WTC11 (cell line): ENCODE results near the gene CYSRT1. TPM values are rescaled to one million over a fixed set of nuclear protein-coding genes. Genes with fewer than 3 reads are reported as not detected.

ENCODE experiments used
- ATAC-seq: fragments of 200-7000 bp; cut with Tn5 transposase; 2 replicates; pipeline ENCODE4 v1.10.0; 2021; ENCODE audit warnings: mild to moderate bottlenecking, moderate library complexity
- CTCF ChIA-PET: fragments of 300-600 bp; sonication (Branson Sonifier 250); formaldehyde crosslinking; loops from one replicate; lab custom pipeline; 2021; ENCODE audit warnings: antibody characterized with exemption; lab: Charles Lee
- POLR2A ChIA-PET: fragments of 350-600 bp; sonication (Branson Sonifier 250); formaldehyde crosslinking; loops from one replicate; lab custom pipeline; 2021; ENCODE audit warnings: antibody characterized with exemption; lab: Charles Lee
- DNase-seq: peaks from one replicate; pipeline ENCODE4 v3.0.0; 2021; ENCODE audit warnings: low spot score
- H3K27ac Mint-ChIP-seq: 2 replicates; pipeline ENCODE4 v1.8.0; 2021; ENCODE audit warnings: mixed read lengths
- H3K27me3 Mint-ChIP-seq: 2 replicates; pipeline ENCODE4 v1.8.0; 2021; ENCODE audit warnings: low read depth, mild to moderate bottlenecking, moderate library complexity, mixed read lengths
- H3K36me3 Mint-ChIP-seq: 2 replicates; pipeline ENCODE4 v1.8.0; 2021; ENCODE audit warnings: mixed read lengths
- H3K4me1 Mint-ChIP-seq: 2 replicates; pipeline ENCODE4 v1.8.0; 2022; ENCODE audit warnings: mixed read lengths
- H3K4me3 Mint-ChIP-seq: 2 replicates; pipeline ENCODE4 v1.8.0; 2021; ENCODE audit warnings: mild to moderate bottlenecking, moderate library complexity, mixed read lengths
- H3K9me3 Mint-ChIP-seq: 2 replicates; pipeline ENCODE4 v1.8.0; 2021; ENCODE audit warnings: mixed read lengths
- ATF1 ChIP-seq: sonication (generic); formaldehyde crosslinking; IDR thresholded peaks from 2 replicates; pipeline ENCODE4 v1.8.1; 2023; ENCODE audit warnings: mild to moderate bottlenecking, moderate library complexity, missing genetic modification reagents
- ETV6 ChIP-seq: sonication (generic); formaldehyde crosslinking; IDR thresholded peaks from 2 replicates; pipeline ENCODE4 v1.8.1; 2022; ENCODE audit warnings: mild to moderate bottlenecking, missing genetic modification reagents
- FOXJ3 ChIP-seq: sonication (generic); formaldehyde crosslinking; IDR thresholded peaks from 2 replicates; pipeline ENCODE4 v1.9.0; 2021; ENCODE audit warnings: missing genetic modification reagents, mild to moderate bottlenecking, borderline replicate concordance
- GABPB1 ChIP-seq: sonication (generic); formaldehyde crosslinking; IDR thresholded peaks from 2 replicates; pipeline ENCODE4 v1.8.1; 2023; ENCODE audit warnings: mild to moderate bottlenecking, missing genetic modification reagents
- IRF2 ChIP-seq: sonication (generic); formaldehyde crosslinking; IDR thresholded peaks from 2 replicates; pipeline ENCODE4 v1.8.0; 2022; ENCODE audit warnings: low read depth, missing genetic modification reagents, borderline replicate concordance
- JAZF1 ChIP-seq: fragments of 250-450 bp; sonication (Bioruptor Pico); IDR thresholded peaks from 2 replicates; pipeline ENCODE4 v1.9.0; 2021; ENCODE audit warnings: moderate library complexity, mild to moderate bottlenecking, inconsistent platforms
- MXD4 ChIP-seq: fragments of 250-450 bp; sonication (Bioruptor Pico); IDR thresholded peaks from 2 replicates; pipeline ENCODE4 v1.8.0; 2021; ENCODE audit warnings: mild to moderate bottlenecking, moderate library complexity, borderline replicate concordance
- NFE2L1 ChIP-seq: sonication (generic); formaldehyde crosslinking; IDR thresholded peaks from 2 replicates; pipeline ENCODE4 v1.8.1; 2023; ENCODE audit warnings: missing genetic modification reagents
- ZNF121 ChIP-seq: sonication (generic); formaldehyde crosslinking; IDR thresholded peaks from 2 replicates; pipeline ENCODE4 v1.8.0; 2023; ENCODE audit warnings: missing genetic modification reagents
- ZNF138 ChIP-seq: sonication (generic); formaldehyde crosslinking; conservative IDR thresholded peaks from 2 replicates; pipeline ENCODE4 v1.8.1; 2022; ENCODE audit warnings: mild to moderate bottlenecking, moderate library complexity, missing genetic modification reagents
- ZNF263 ChIP-seq: sonication (generic); formaldehyde crosslinking; IDR thresholded peaks from 2 replicates; pipeline ENCODE4 v1.8.1; 2022; ENCODE audit warnings: low read depth, mild to moderate bottlenecking, moderate library complexity, missing genetic modification reagents
- ZNF317 ChIP-seq: sonication (generic); formaldehyde crosslinking; IDR thresholded peaks from 2 replicates; pipeline ENCODE4 v1.8.1; 2023; ENCODE audit warnings: low read depth, mild to moderate bottlenecking, moderate library complexity, missing genetic modification reagents, borderline replicate concordance
- total RNA-seq: library from RNA; stranded (reverse); gene quantifications from 3 replicates; pipeline ENCODE4 v1.2.3, GENCODE V29; 2021
- TF ChIP-seq, protein P1 (sequence below): fragments of 250-450 bp; sonication (Bioruptor Pico); IDR thresholded peaks from 2 replicates; pipeline ENCODE4 v1.8.0; 2021; ENCODE audit warnings: mild to moderate bottlenecking
- TF ChIP-seq, protein P2 (sequence below): fragments of 250-450 bp; sonication (Bioruptor Pico); IDR thresholded peaks from 2 replicates; pipeline ENCODE4 v1.9.0; 2021; ENCODE audit warnings: mild to moderate bottlenecking
- TF ChIP-seq, protein P3 (sequence below): sonication (generic); formaldehyde crosslinking; IDR thresholded peaks from 2 replicates; pipeline ENCODE4 v1.8.1; 2023; ENCODE audit warnings: mild to moderate bottlenecking, missing genetic modification reagents, borderline replicate concordance
- TF ChIP-seq, protein P4 (sequence below): sonication (generic); formaldehyde crosslinking; IDR thresholded peaks from 2 replicates; pipeline ENCODE4 v1.8.1; 2022; ENCODE audit warnings: low read depth, mild to moderate bottlenecking, moderate library complexity, missing genetic modification reagents, borderline replicate concordance
- TF ChIP-seq, protein P5 (sequence below): sonication (generic); formaldehyde crosslinking; IDR thresholded peaks from 2 replicates; pipeline ENCODE4 v1.8.0; 2023; ENCODE audit warnings: missing genetic modification reagents, mild to moderate bottlenecking, borderline replicate concordance

The CYSRT1 gene
- total RNA-seq, 1 experiment from 2014 or later = 3.5 TPM

DNA sequence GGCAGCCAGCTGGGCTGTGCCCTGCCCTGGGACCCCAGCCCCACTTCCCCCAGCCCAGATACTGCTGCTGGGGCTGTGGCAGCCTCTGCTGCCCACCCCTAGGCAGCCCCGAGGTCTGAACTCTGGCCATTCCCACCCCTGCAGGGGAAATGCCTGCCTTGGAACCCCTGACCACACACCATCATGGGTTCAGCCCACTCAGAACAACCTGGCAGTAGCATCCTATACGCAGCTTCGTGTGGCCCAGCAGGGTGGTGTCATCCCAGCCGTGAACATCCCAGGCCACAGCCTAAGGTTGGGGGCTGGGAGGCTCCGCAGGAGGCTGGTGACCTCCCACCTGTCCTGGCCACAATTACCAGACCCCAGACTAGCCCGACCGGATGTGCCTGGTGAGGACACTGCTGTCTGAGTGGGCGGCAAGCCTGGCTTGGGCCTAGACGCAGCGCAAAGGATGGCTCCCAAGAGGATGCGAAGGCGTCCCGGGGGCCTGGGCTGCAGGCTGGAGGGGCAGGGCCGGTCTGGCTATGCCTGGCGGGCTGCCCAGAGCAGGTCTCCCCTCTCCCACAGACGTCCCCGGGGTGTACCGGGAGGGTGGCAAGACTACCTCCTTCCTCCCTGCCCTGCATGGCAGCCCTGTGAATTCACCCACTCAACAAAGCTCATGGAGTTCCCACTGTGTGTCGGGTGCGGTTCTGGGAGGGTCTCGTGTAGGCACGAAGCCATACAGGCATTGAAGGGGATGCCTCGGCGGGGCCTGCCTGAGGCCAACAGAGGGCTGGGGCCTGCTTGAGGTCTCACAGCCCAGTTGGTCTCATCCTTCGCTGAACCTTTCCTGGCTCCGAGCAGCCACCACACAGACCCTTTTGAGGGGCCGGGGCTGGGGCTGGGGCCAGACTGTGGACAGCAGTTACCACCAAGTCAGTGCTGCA lies 4.3 kb downstream of the CYSRT1 start:
- H3K4me1 Mint-ChIP-seq = peaks cover 3% of the 10 kb centered on the region
- no peak for TF ChIP-seq ZNF263
- TF ChIP-seq ZNF317 (CRISPR knock-in tag) = no peak
- TF ChIP-seq, protein P1, sequence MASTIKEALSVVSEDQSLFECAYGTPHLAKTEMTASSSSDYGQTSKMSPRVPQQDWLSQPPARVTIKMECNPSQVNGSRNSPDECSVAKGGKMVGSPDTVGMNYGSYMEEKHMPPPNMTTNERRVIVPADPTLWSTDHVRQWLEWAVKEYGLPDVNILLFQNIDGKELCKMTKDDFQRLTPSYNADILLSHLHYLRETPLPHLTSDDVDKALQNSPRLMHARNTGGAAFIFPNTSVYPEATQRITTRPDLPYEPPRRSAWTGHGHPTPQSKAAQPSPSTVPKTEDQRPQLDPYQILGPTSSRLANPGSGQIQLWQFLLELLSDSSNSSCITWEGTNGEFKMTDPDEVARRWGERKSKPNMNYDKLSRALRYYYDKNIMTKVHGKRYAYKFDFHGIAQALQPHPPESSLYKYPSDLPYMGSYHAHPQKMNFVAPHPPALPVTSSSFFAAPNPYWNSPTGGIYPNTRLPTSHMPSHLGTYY (CRISPR knock-in tag) = no peak
- TF ChIP-seq ETV6 (CRISPR knock-in tag) = no peak
- TF ChIP-seq, protein P2, sequence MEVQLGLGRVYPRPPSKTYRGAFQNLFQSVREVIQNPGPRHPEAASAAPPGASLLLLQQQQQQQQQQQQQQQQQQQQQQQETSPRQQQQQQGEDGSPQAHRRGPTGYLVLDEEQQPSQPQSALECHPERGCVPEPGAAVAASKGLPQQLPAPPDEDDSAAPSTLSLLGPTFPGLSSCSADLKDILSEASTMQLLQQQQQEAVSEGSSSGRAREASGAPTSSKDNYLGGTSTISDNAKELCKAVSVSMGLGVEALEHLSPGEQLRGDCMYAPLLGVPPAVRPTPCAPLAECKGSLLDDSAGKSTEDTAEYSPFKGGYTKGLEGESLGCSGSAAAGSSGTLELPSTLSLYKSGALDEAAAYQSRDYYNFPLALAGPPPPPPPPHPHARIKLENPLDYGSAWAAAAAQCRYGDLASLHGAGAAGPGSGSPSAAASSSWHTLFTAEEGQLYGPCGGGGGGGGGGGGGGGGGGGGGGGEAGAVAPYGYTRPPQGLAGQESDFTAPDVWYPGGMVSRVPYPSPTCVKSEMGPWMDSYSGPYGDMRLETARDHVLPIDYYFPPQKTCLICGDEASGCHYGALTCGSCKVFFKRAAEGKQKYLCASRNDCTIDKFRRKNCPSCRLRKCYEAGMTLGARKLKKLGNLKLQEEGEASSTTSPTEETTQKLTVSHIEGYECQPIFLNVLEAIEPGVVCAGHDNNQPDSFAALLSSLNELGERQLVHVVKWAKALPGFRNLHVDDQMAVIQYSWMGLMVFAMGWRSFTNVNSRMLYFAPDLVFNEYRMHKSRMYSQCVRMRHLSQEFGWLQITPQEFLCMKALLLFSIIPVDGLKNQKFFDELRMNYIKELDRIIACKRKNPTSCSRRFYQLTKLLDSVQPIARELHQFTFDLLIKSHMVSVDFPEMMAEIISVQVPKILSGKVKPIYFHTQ (CRISPR knock-in tag) = no peak
- TF ChIP-seq JAZF1 (CRISPR knock-in tag) = no peak
- no peak for TF ChIP-seq ZNF138 (CRISPR knock-in tag)
- TF ChIP-seq, protein P3, sequence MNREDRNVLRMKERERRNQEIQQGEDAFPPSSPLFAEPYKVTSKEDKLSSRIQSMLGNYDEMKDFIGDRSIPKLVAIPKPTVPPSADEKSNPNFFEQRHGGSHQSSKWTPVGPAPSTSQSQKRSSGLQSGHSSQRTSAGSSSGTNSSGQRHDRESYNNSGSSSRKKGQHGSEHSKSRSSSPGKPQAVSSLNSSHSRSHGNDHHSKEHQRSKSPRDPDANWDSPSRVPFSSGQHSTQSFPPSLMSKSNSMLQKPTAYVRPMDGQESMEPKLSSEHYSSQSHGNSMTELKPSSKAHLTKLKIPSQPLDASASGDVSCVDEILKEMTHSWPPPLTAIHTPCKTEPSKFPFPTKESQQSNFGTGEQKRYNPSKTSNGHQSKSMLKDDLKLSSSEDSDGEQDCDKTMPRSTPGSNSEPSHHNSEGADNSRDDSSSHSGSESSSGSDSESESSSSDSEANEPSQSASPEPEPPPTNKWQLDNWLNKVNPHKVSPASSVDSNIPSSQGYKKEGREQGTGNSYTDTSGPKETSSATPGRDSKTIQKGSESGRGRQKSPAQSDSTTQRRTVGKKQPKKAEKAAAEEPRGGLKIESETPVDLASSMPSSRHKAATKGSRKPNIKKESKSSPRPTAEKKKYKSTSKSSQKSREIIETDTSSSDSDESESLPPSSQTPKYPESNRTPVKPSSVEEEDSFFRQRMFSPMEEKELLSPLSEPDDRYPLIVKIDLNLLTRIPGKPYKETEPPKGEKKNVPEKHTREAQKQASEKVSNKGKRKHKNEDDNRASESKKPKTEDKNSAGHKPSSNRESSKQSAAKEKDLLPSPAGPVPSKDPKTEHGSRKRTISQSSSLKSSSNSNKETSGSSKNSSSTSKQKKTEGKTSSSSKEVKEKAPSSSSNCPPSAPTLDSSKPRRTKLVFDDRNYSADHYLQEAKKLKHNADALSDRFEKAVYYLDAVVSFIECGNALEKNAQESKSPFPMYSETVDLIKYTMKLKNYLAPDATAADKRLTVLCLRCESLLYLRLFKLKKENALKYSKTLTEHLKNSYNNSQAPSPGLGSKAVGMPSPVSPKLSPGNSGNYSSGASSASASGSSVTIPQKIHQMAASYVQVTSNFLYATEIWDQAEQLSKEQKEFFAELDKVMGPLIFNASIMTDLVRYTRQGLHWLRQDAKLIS (CRISPR knock-in tag) = no peak
- TF ChIP-seq IRF2 (CRISPR knock-in tag) = no peak
- peak; percentile 53; the same call in 1 of the 2 replicates for TF ChIP-seq ATF1 (CRISPR knock-in tag)
- TF ChIP-seq, protein P4, sequence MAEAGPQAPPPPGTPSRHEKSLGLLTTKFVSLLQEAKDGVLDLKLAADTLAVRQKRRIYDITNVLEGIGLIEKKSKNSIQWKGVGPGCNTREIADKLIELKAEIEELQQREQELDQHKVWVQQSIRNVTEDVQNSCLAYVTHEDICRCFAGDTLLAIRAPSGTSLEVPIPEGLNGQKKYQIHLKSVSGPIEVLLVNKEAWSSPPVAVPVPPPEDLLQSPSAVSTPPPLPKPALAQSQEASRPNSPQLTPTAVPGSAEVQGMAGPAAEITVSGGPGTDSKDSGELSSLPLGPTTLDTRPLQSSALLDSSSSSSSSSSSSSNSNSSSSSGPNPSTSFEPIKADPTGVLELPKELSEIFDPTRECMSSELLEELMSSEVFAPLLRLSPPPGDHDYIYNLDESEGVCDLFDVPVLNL (CRISPR knock-in tag) = no peak
- TF ChIP-seq MXD4 (CRISPR knock-in tag) = no peak
- TF ChIP-seq, protein P5, sequence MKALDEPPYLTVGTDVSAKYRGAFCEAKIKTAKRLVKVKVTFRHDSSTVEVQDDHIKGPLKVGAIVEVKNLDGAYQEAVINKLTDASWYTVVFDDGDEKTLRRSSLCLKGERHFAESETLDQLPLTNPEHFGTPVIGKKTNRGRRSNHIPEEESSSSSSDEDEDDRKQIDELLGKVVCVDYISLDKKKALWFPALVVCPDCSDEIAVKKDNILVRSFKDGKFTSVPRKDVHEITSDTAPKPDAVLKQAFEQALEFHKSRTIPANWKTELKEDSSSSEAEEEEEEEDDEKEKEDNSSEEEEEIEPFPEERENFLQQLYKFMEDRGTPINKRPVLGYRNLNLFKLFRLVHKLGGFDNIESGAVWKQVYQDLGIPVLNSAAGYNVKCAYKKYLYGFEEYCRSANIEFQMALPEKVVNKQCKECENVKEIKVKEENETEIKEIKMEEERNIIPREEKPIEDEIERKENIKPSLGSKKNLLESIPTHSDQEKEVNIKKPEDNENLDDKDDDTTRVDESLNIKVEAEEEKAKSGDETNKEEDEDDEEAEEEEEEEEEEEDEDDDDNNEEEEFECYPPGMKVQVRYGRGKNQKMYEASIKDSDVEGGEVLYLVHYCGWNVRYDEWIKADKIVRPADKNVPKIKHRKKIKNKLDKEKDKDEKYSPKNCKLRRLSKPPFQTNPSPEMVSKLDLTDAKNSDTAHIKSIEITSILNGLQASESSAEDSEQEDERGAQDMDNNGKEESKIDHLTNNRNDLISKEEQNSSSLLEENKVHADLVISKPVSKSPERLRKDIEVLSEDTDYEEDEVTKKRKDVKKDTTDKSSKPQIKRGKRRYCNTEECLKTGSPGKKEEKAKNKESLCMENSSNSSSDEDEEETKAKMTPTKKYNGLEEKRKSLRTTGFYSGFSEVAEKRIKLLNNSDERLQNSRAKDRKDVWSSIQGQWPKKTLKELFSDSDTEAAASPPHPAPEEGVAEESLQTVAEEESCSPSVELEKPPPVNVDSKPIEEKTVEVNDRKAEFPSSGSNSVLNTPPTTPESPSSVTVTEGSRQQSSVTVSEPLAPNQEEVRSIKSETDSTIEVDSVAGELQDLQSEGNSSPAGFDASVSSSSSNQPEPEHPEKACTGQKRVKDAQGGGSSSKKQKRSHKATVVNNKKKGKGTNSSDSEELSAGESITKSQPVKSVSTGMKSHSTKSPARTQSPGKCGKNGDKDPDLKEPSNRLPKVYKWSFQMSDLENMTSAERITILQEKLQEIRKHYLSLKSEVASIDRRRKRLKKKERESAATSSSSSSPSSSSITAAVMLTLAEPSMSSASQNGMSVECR (CRISPR knock-in tag) = no peak
- TF ChIP-seq NFE2L1 (CRISPR knock-in tag) = no peak
- no peak for TF ChIP-seq FOXJ3 (CRISPR knock-in tag)
- no peak for TF ChIP-seq GABPB1
- peak; percentile 65; the same call in 1 of the 2 replicates for TF ChIP-seq ZNF121 (CRISPR knock-in tag)
- TF ChIP-seq, all 79 proteins: peak for 2
- Mint-ChIP-seq H3K27ac (no peak overlapping the region), H3K9me3 (no peaks in the 10 kb centered on the region), H3K36me3 (no peaks in the 10 kb centered on the region), H3K4me3 (no peak overlapping the region), H3K27me3 (no peaks in the 10 kb centered on the region)
- ATAC-seq (no peak), DNase-seq (no peak)
- ChIA-PET POLR2A (interaction anchor here (0.6 kb wide), 1 partner anchor 60 kb away, joined by 3 read pairs; no protein-coding TSS in a partner anchor), CTCF (interaction anchor here (0.8 to 1.2 kb wide), 5 partner anchors 15 to 162 kb away, joined by 3 to 4 read pairs (median 3); no protein-coding TSS in a partner anchor)
